ENCODE results near the gene PEX14. TPM values are rescaled to one million over a fixed set of nuclear protein-coding genes. Genes with fewer than 3 reads are reported as not detected.

PEX14 gene
- polyA plus RNA-seq, 1 donor (not counting 4 experiments of a cell fraction or from before 2014, with no cell fraction given): 8.4 TPM

GRCh38 chr1:10498231-10498630 is 23.5 kb downstream of the PEX14 start:
- dilution Hi-C loops (cut with MboI; ENCODE audit: extremely low pct_ligation_motif_present, low sequenced_read_pairs): no loop called here
- no peaks in the 10 kb centered on the region for H3K9me1 ChIP-seq (ENCODE audit: control insufficient read depth, extremely low read depth, insufficient read depth, low read length)
- H3K9me3 ChIP-seq (ENCODE audit: control insufficient read depth, low read depth, low read length): no peaks in the 10 kb centered on the region
- TF ChIP-seq EZH2 (IDR thresholded peaks at IDR 0.05; ENCODE audit: low read length): no peak
- TF ChIP-seq, protein P1, sequence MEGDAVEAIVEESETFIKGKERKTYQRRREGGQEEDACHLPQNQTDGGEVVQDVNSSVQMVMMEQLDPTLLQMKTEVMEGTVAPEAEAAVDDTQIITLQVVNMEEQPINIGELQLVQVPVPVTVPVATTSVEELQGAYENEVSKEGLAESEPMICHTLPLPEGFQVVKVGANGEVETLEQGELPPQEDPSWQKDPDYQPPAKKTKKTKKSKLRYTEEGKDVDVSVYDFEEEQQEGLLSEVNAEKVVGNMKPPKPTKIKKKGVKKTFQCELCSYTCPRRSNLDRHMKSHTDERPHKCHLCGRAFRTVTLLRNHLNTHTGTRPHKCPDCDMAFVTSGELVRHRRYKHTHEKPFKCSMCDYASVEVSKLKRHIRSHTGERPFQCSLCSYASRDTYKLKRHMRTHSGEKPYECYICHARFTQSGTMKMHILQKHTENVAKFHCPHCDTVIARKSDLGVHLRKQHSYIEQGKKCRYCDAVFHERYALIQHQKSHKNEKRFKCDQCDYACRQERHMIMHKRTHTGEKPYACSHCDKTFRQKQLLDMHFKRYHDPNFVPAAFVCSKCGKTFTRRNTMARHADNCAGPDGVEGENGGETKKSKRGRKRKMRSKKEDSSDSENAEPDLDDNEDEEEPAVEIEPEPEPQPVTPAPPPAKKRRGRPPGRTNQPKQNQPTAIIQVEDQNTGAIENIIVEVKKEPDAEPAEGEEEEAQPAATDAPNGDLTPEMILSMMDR (optimal IDR thresholded peaks at IDR 0.05 in 1 of 3, IDR thresholded peaks at IDR 0.05 in 1 of 3, conservative IDR thresholded peaks at IDR 0.05 in 1 of 3; ENCODE audit: extremely low read depth in 1 of 3, insufficient read depth in 2 of 3, low read length in 3 of 3): no peak
- H4K20me1 ChIP-seq (ENCODE audit: control insufficient read depth, extremely low read depth, insufficient read depth, low read length): no peaks in the 10 kb centered on the region
- H3K4me1 ChIP-seq (ENCODE audit: control insufficient read depth, extremely low read depth, insufficient read depth, low read length): peaks cover 22% of the 10 kb centered on the region
- H3K4me2 ChIP-seq (ENCODE audit: control insufficient read depth, extremely low read depth, insufficient read depth, low read depth, low read length): no peak overlapping the region
- FAIRE-seq (peak; percentile 9), DNase-seq (ENCODE audit: low read depth, low spot score) (no peak)
- H3K27me3 ChIP-seq (ENCODE audit: control insufficient read depth, extremely low read depth, insufficient read depth, low read length): no peaks in the 10 kb centered on the region
- no peak overlapping the region for H3K4me3 ChIP-seq (ENCODE audit: control insufficient read depth in 2 of 3, extremely low read depth in 1 of 3, insufficient read depth in 2 of 3, low read depth in 1 of 3, low read length in 3 of 3)
- no peak overlapping the region for H3K9ac ChIP-seq (ENCODE audit: control insufficient read depth, extremely low read depth, insufficient read depth, low read length)
- peaks cover 61% of the 10 kb centered on the region for H3K79me2 ChIP-seq (ENCODE audit: control insufficient read depth, insufficient read depth, low read length)
- no peak overlapping the region for H3K27ac ChIP-seq (ENCODE audit: control insufficient read depth, insufficient read depth, low read length)
- peaks cover 2 to 5% of the 10 kb centered on the region in 2 experiments for H3K36me3 ChIP-seq (ENCODE audit: control insufficient read depth in 2 of 2, extremely low read depth in 1 of 2, insufficient read depth in 2 of 2, low read length in 2 of 2)
- H2AFZ ChIP-seq (ENCODE audit: control insufficient read depth, low read length): no peak overlapping the region

DNA sequence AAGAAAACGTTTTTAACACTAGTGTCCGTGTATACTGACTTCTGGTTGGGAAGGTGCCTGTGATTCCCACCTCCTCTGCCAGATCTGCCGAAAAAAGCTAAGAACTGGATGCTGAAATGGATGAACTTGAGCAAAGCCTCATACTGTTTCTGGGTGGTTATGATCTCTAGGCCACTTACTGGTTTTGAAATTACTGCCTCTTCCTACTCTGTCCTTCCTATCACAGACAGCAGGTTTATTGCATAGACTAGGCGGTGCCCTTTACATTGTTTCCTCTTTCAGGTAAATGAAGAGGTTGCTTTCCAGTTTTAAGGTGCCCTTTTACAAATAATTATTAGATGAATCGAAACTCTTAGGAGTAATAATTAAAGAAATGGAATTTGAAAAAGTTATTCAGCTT is 27.5 kb downstream of the PEX14 start:
- TF ChIP-seq EZH2 (IDR thresholded peaks at IDR 0.05; ENCODE audit: low read length): no peak
- TF ChIP-seq, protein P1 (optimal IDR thresholded peaks at IDR 0.05 in 1 of 3, IDR thresholded peaks at IDR 0.05 in 1 of 3, conservative IDR thresholded peaks at IDR 0.05 in 1 of 3; ENCODE audit: extremely low read depth in 1 of 3, insufficient read depth in 2 of 3, low read length in 3 of 3): no peak
- H3K9ac ChIP-seq (ENCODE audit: control insufficient read depth, extremely low read depth, insufficient read depth, low read length): no peak overlapping the region
- no peak overlapping the region for H3K27ac ChIP-seq (ENCODE audit: control insufficient read depth, insufficient read depth, low read length)
- no peaks in the 10 kb centered on the region for H3K27me3 ChIP-seq (ENCODE audit: control insufficient read depth, extremely low read depth, insufficient read depth, low read length)
- dilution Hi-C loops (cut with MboI; ENCODE audit: extremely low pct_ligation_motif_present, low sequenced_read_pairs): no loop called here
- H3K9me3 ChIP-seq (ENCODE audit: control insufficient read depth, low read depth, low read length): no peaks in the 10 kb centered on the region
- H3K4me1 ChIP-seq (ENCODE audit: control insufficient read depth, extremely low read depth, insufficient read depth, low read length): no peaks in the 10 kb centered on the region
- peaks cover 0 to 2% of the 10 kb centered on the region in 2 experiments for H3K36me3 ChIP-seq (ENCODE audit: control insufficient read depth in 2 of 2, extremely low read depth in 1 of 2, insufficient read depth in 2 of 2, low read length in 2 of 2)
- FAIRE-seq: no peak
- DNase-seq (ENCODE audit: low read depth, low spot score): no peak
- no peak overlapping the region for H2AFZ ChIP-seq (ENCODE audit: control insufficient read depth, low read length)
- H3K4me2 ChIP-seq (ENCODE audit: control insufficient read depth, extremely low read depth, insufficient read depth, low read depth, low read length): no peak overlapping the region
- H3K9me1 ChIP-seq (ENCODE audit: control insufficient read depth, extremely low read depth, insufficient read depth, low read length): no peaks in the 10 kb centered on the region
- H3K79me2 ChIP-seq (ENCODE audit: control insufficient read depth, insufficient read depth, low read length): peaks cover 65% of the 10 kb centered on the region
- no peak overlapping the region for H3K4me3 ChIP-seq (ENCODE audit: control insufficient read depth in 2 of 3, extremely low read depth in 1 of 3, insufficient read depth in 2 of 3, low read depth in 1 of 3, low read length in 3 of 3)
- H4K20me1 ChIP-seq (ENCODE audit: control insufficient read depth, extremely low read depth, insufficient read depth, low read length): peaks cover 3% of the 10 kb centered on the region

Data from keratinocyte (primary cell).